BJ (cell line): ENCODE data around the gene NTF3. TPM values are rescaled to one million over a fixed set of nuclear protein-coding genes. Genes with fewer than 3 reads are reported as not detected.

ENCODE experiments used
- CTCF ChIA-PET: fragments of 350-600 bp; formaldehyde crosslinking; extraction: SDS; loops from one replicate; lab custom pipeline; 2021; ENCODE audit warnings: antibody characterized with exemption, inconsistent platforms; lab: Yijun Ruan, JAX
- POLR2A ChIA-PET: fragments of 300-600 bp; sonication (Branson Sonifier 250); formaldehyde crosslinking; extraction: SDS; loops from one replicate; lab custom pipeline; 2021; ENCODE audit warnings: antibody characterized with exemption; lab: Charles Lee
- DNase-seq: peaks from one replicate; pipeline ENCODE4 v3.0.0-alpha.2; 2011; ENCODE audit warnings: low read depth
- H3K27me3 ChIP-seq: 2 replicates; pipeline ENCODE4 v1.6.0; 2011; ENCODE audit warnings: low read length; ENCODE audit not compliant: control insufficient read depth, insufficient read depth
- H3K36me3 ChIP-seq: 2 replicates; pipeline ENCODE4 v1.5.1; 2011; ENCODE audit warnings: low read length; ENCODE audit not compliant: control insufficient read depth, insufficient read depth
- H3K4me3 ChIP-seq: 2 replicates; pipeline ENCODE4 v1.5.1; 2011; ENCODE audit warnings: low read depth, mild to moderate bottlenecking, control low read depth, low read length
- polyA plus RNA-seq: library from polyadenylated mRNA; depleted of rRNA; stranded (reverse); fragments of >200 nt; gene quantifications from 2 replicates; pipeline ENCODE4 v1.2.3, GENCODE V29; 2011
- TF ChIP-seq, protein P1 (sequence below): IDR thresholded peaks from 2 replicates; pipeline ENCODE4 v1.5.1; 2011; ENCODE audit warnings: low read depth, mild to moderate bottlenecking, control low read depth, inconsistent platforms, low read length, moderate library complexity; ENCODE audit not compliant: insufficient read depth

The NTF3 gene
- polyA plus RNA-seq, 1 experiment = 12.5 TPM

DNA sequence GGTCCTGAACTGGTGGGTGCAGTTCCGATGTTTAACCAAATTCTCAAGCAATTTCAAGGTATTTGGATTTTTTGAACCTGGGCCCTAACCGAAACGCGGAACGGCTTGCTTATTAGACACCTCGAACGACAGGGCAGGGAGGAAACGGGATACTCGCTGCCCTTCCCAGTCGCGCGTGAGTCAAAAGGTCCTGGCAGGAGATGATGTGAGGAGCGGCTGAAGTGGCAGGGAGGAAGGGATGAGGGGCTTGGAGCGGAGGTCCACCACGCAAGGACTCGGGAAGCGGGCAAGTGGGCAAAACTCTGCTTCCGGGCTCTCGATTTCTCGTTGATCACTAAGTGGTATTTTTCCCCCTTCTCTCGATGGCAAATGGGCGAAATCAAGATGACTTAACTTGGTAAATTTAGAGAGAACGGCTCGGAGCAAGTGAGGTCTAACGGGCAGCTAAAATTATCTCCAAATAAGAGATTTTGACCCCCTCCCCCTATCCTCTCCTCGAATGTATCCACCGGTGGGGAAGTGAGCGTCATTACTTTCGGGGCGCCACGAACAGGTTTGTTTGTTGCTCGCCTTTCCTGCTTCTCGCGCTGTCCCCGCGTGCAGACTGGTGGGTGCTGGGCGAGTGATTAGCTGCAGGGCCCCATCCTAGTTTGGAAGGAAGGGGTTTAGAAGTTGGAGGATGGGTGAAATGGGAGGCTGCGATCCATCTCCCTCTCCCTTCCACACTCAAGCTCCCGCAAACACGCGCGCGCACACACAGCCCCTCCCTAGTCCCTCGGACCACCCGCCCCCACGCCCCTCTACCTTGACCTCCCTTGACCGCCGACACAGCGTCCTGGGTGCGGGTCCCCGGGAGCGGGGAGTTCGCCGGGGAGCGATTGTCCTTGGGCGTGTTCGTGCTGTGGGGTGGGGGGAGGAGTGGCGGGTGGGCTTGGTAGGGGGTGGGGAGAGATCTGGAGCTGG is 986 bp upstream of the NTF3 start:
- Histone ChIP-seq H3K27me3 (peaks cover 27% of the 10 kb centered on the region), H3K36me3 (no peaks in the 10 kb centered on the region), H3K4me3 (peak overlapping the region; percentile 74)
- CTCF ChIA-PET = interaction anchor here (0.7 to 8.9 kb wide), 10 partner anchors 11 to 443 kb away, joined by 3 to 69 read pairs (median 10); no protein-coding TSS in a partner anchor
- TF ChIP-seq, protein P1, sequence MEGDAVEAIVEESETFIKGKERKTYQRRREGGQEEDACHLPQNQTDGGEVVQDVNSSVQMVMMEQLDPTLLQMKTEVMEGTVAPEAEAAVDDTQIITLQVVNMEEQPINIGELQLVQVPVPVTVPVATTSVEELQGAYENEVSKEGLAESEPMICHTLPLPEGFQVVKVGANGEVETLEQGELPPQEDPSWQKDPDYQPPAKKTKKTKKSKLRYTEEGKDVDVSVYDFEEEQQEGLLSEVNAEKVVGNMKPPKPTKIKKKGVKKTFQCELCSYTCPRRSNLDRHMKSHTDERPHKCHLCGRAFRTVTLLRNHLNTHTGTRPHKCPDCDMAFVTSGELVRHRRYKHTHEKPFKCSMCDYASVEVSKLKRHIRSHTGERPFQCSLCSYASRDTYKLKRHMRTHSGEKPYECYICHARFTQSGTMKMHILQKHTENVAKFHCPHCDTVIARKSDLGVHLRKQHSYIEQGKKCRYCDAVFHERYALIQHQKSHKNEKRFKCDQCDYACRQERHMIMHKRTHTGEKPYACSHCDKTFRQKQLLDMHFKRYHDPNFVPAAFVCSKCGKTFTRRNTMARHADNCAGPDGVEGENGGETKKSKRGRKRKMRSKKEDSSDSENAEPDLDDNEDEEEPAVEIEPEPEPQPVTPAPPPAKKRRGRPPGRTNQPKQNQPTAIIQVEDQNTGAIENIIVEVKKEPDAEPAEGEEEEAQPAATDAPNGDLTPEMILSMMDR = no peak
- POLR2A ChIA-PET = no interaction called here
- no peak for DNase-seq

DNA sequence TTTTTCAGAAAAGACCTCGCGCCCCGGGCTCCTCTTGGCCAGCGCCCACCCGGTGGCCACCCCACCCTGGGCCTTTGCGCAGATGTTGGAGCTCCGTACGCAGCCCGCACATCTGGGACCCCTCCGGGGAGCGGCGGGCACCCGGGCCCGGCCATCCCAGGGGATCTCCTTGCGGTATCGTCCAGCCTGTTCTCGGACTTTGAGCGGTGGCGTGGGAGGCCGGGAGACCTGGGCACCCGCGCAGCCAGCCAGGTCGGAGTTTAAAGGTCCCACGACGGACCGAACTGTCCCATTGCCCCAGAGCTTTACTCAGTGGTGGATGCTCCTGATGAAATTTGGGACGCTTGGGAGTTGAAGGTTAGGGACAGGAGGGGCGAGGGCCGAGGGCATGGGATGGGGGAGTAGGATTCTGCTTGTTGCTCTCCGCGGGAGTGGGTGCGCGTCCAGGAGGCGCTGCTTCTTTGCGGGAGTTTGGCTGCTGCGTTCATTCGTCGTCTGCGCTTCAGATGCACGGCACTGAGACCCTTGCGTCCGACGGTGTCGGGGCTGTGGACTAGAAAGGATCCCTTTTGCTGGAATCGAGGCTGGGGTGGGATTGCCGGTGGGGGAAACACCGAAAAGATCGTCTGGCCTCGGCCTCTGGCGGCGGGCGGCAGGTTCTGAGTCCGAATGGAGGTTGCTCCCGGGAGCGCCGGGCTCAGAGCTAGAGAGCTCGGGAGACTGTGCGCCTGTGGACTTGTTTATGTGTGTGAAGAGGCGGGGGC is 1.4 kb downstream of the NTF3 start:
- peaks cover 27% of the 10 kb centered on the region for H3K27me3 ChIP-seq

DNA sequence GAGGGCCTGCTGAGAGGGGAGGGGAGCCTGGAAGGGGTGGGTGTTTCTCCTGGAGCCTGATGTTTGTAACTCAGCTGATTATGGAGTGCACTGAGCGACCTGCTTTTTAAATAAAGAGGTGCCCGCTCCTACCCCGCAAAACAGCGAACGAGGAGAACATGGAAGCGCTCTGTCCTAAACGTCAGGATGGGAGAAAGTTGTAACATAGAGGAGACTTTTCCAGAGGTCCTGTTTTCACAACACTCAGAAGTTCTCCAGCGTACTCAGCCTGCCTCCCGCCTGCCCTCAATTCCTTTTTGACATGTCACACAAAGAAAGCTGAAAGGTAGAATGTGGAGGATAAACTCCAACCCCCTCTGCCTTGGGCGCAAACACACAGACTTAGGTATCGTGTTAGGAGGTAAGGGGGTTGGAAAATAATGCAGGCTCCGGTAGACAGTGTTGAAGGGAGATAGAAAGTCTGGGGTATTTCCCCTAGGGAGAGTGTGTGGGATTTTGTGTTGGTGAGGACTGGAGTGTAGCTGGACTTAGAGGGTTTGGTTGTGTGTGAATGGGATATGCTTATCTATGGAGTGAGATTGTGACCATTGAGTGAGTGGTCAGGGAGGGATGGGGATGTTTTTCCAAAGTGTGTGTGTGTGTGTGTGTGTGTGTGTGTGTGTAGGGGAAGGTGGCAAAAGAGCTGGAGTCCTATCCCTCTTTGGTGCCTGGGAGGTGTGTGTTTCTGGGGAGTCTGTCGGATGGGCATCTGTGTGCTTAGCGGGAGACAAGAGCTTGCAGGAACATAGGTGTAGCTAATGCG is 2.1 kb downstream of the NTF3 start:
- DNase-seq = no peak
- TF ChIP-seq, protein P1 = no peak
- CTCF ChIA-PET = interaction anchor here (0.5 to 8.9 kb wide), 10 partner anchors 9 to 1778 kb away, joined by 3 to 69 read pairs (median 4); no protein-coding TSS in a partner anchor
- peak overlapping the region; percentile 74 for H3K4me3 ChIP-seq
- H3K27me3 ChIP-seq = peaks cover 27% of the 10 kb centered on the region
- no peaks in the 10 kb centered on the region; the same call in 1 of the 2 replicates for H3K36me3 ChIP-seq
- POLR2A ChIA-PET = interaction anchor here (0.6 to 0.8 kb wide), 2 partner anchors 65 to 77 kb away, joined by 3 to 4 read pairs; no protein-coding TSS in a partner anchor

More for the DNA sequence above, 1.4 kb downstream of the NTF3 start:
- DNase-seq = no peak
- H3K4me3 ChIP-seq = peak overlapping the region; percentile 74
- TF ChIP-seq, protein P1 = 0 out of 2 replicates have a peak, but pooled peaks have one; percentile 6
- POLR2A ChIA-PET = interaction anchor here (0.6 kb wide), 1 partner anchor 78 kb away, joined by 4 read pairs; no protein-coding TSS in a partner anchor
- H3K36me3 ChIP-seq = no peaks in the 10 kb centered on the region; the same call in 1 of the 2 replicates
- CTCF ChIA-PET = interaction anchor here (0.6 to 8.9 kb wide), 13 partner anchors 7 to 422 kb away, joined by 3 to 69 read pairs (median 5); no protein-coding TSS in a partner anchor

DNA sequence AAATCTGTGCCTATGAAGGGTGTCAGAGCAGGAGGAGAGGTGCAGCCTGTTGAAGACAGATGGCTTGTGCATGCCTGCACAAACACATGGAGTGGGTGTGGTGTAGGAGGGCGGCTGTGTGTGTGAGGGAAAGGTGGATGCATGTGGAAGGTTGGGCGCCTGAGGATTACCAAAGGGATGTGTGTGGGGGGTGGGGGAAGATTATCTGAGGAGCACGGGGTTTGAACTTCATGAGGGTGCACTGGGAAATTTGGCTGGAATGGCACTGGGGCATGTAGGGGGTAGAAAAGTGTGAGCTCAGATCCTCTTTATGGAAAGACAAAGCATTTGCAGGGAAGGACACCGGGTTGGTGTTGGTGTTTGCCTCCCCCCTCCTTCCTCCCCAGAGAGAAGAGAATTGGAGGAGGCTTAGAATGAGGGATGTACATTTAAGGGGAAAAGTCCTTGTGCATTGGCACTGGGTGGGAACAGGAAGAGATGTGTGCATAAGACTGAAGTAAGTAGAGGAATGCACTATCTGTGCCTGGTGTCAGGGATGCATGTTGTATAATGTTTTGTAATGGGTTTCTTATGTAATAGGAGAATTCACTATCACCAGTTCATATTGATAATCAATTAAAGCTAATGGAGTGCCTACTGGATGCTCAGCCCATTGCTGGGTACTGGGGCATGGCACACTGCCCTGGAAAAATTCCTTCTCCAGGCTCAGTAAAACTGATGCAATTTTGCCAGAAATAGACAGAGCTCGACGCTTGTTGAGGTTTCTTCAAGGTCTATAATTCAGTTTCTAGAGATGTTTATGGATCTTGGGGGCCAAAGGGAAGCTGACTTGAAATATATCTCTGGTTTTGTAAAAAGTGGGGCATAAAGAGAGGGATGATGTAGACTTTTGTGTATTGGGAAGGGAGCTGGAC is 3.0 kb downstream of the NTF3 start:
- H3K27me3 ChIP-seq = peaks cover 23% of the 10 kb centered on the region
- ChIA-PET CTCF (interaction anchor here (0.5 to 8.9 kb wide), 7 partner anchors 9 to 1779 kb away, joined by 3 to 69 read pairs (median 4); no protein-coding TSS in a partner anchor), POLR2A (interaction anchor here (0.8 kb wide), 1 partner anchor 64 kb away, joined by 3 read pairs; no protein-coding TSS in a partner anchor)
- H3K4me3 ChIP-seq = no peak overlapping the region; the same call in 1 of the 2 replicates
- DNase-seq = no peak
- TF ChIP-seq, protein P1 = no peak
- no peaks in the 10 kb centered on the region; the same call in 1 of the 2 replicates for H3K36me3 ChIP-seq
